ENCODE data around the gene MZT1. TPM values are rescaled to one million over a fixed set of nuclear protein-coding genes. Genes with fewer than 3 reads are reported as not detected.

Gene MZT1
- total and polyA plus RNA-seq, 10 of the 15 experiments (the other 5 are each of a cell fraction or from before 2014, with no cell fraction given), result 16.2 to 47.6 (median 25.4) TPM

- TF ChIP-seq FOS (IDR thresholded peaks at IDR 0.05; ENCODE audit: borderline replicate concordance, extremely low read depth, insufficient read length), result peak; percentile 82
- no peak for TF ChIP-seq CEBPZ (IDR thresholded peaks at IDR 0.05; ENCODE audit: low read depth, low read length)
- TF ChIP-seq E2F8 (IDR thresholded peaks at IDR 0.05; ENCODE audit: low read depth, partially characterized antibody), result no peak
- TF ChIP-seq ZBTB33 (IDR thresholded peaks at IDR 0.05), result no peak
- TF ChIP-seq RCOR1 (conservative IDR thresholded peaks at IDR 0.05; ENCODE audit: low read depth, low read length), result no peak
- TF ChIP-seq ESRRA (IDR thresholded peaks at IDR 0.05; ENCODE audit: low read length), result no peak
- peak; percentile 51 for TF ChIP-seq NFYA (IDR thresholded peaks at IDR 0.05; ENCODE audit: borderline replicate concordance, low read depth, low read length)
- 0 out of 2 replicates have a peak, but pooled peaks have one; percentile 43 for TF ChIP-seq RELB (IDR thresholded peaks at IDR 0.05; ENCODE audit: low read depth)
- TF ChIP-seq ETV6 (conservative IDR thresholded peaks at IDR 0.05 in 1 of 2, IDR thresholded peaks at IDR 0.05 in 1 of 2; ENCODE audit: borderline replicate concordance in 1 of 2, low read depth in 1 of 2), result no peak
- TF ChIP-seq ZNF274 (IDR thresholded peaks at IDR 0.05; ENCODE audit: insufficient read depth, insufficient read length), result no peak
- no peak for TF ChIP-seq PAX8 (IDR thresholded peaks at IDR 0.05)
- peak; percentile 98 for TF ChIP-seq NFYB (IDR thresholded peaks at IDR 0.05; ENCODE audit: insufficient read depth, low read depth, low read length)
- no peak for TF ChIP-seq SMARCA5 (IDR thresholded peaks at IDR 0.05)
- TF ChIP-seq NFIC (IDR thresholded peaks at IDR 0.05; ENCODE audit: low read depth, low read length), result no peak
- peak; percentile 96 for TF ChIP-seq MAX (IDR thresholded peaks at IDR 0.05; ENCODE audit: low read depth, low read length)
- TF ChIP-seq CHD4 (IDR thresholded peaks at IDR 0.05), result no peak
- no peak for TF ChIP-seq PBX3 (IDR thresholded peaks at IDR 0.05; ENCODE audit: insufficient replicate concordance, low read depth, low read length)
Measured at GRCh38 chr13:72727417-72728289, at the start of gene MZT1, which contains the start of gene BORA (continued).

Data from GM12878 (cell line).